Measurements from ENCODE around the gene DLX4. TPM values are rescaled to one million over a fixed set of nuclear protein-coding genes. Genes with fewer than 3 reads are reported as not detected.

The DLX4 gene
- total RNA-seq, 1 experiment from 2014 or later = 0.44 TPM

- no peak overlapping the region for H3K27ac ChIP-seq (ENCODE audit: low read length)
- H3K9me3 ChIP-seq (ENCODE audit: low read length) = no peaks in the 10 kb centered on the region
- H3F3A ChIP-seq (ENCODE audit: low read length, unreplicated experiment) = no peaks in the 10 kb centered on the region
- BruUV-seq (replicated peaks) = no TSS peak
- peaks cover 32% of the 10 kb centered on the region for H3K4me1 ChIP-seq (ENCODE audit: insufficient read depth, low read length)
- ChIA-PET POLR2A (ENCODE audit: unreplicated experiment) (interaction anchor here (0.5 kb wide), 1 partner anchor 10 kb away, joined by 4 read pairs; no protein-coding TSS in a partner anchor), CTCF (interaction anchor here (0.6 to 4.1 kb wide), 4 partner anchors 42 to 939 kb away, joined by 3 to 35 read pairs (median 5); no protein-coding TSS in a partner anchor)
- peak overlapping the region; percentile 68 for H3K4me3 ChIP-seq (ENCODE audit: low read length)
- no peaks in the 10 kb centered on the region for H3K9me2 ChIP-seq (replicated peaks; ENCODE audit: low read length)
- H2AFZ ChIP-seq (ENCODE audit: low read length) = peak overlapping the region; percentile 73
- intact Hi-C loops (cut with micrococcal nuclease) = loop anchor here (5.0 kb wide), 2 partner anchors 287 to 427 kb away; partner anchors contain the start of gene SLC35B1
- DNase-seq = no peak
- peaks cover 12% of the 10 kb centered on the region for H3K27me3 ChIP-seq (ENCODE audit: low read length)
- H3K4me2 ChIP-seq (ENCODE audit: low read length) = peak overlapping the region; percentile 85
- TF ChIP-seq EZH2phosphoT487 (IDR thresholded peaks at IDR 0.05; ENCODE audit: borderline replicate concordance, low read length) (no peak), CTCF (conservative IDR thresholded peaks at IDR 0.05; ENCODE audit: low read depth, low read length) (peak; percentile 44), EZH2 (IDR thresholded peaks at IDR 0.05; ENCODE audit: low read length, unreplicated experiment) (no peak)
- no peak overlapping the region; the same call in 1 of the 2 replicates for H3K9ac ChIP-seq (ENCODE audit: low read length)
- H3K36me3 ChIP-seq (ENCODE audit: low read depth, low read length) = no peaks in the 10 kb centered on the region
- no peaks in the 10 kb centered on the region for H4K20me1 ChIP-seq (ENCODE audit: low read length)
- H3K79me2 ChIP-seq (ENCODE audit: low read length) = no peaks in the 10 kb centered on the region
- no peak; the same call in 1 of the 2 replicates for ATAC-seq
Observed at GRCh38 chr17:49994085-49995054, 25.4 kb downstream of the DLX4 start.

GRCh38 chr17:49995055-49995738, 26.2 kb downstream of the DLX4 start, which contains the start of gene DLX3:
DLX3 (minus strand) TSS chr17:49995224; CDS start chr17:49994998, 226 bp downstream.
- Histone ChIP-seq H4K20me1 (ENCODE audit: low read length) (no peaks in the 10 kb centered on the region), H3K4me1 (ENCODE audit: insufficient read depth, low read length) (peaks cover 32% of the 10 kb centered on the region), H2AFZ (ENCODE audit: low read length) (peak within 1 kb of the TSS; percentile 73), H3K27ac (ENCODE audit: low read length) (no peak within 1 kb of the TSS), H3K27me3 (ENCODE audit: low read length) (peaks cover 12% of the 10 kb centered on the region), H3K9me2 (replicated peaks; ENCODE audit: low read length) (no peaks in the 10 kb centered on the region), H3K9me3 (ENCODE audit: low read length) (no peaks in the 10 kb centered on the region), H3K4me2 (ENCODE audit: low read length) (peak within 1 kb of the TSS; percentile 85), H3K79me2 (ENCODE audit: low read length) (no peaks in the 10 kb centered on the region), H3F3A (ENCODE audit: low read length, unreplicated experiment) (no peaks in the 10 kb centered on the region), H3K36me3 (ENCODE audit: low read depth, low read length) (no peaks in the 10 kb centered on the region), H3K9ac (ENCODE audit: low read length) (no peak within 1 kb of the TSS), H3K4me3 (ENCODE audit: low read length) (peak within 1 kb of the TSS; percentile 68)
- peak; percentile 91 for DNase-seq
- POLR2A ChIA-PET (ENCODE audit: unreplicated experiment) = no interaction called here
- intact Hi-C loops (cut with micrococcal nuclease) = loop anchor here (5.0 kb wide), 2 partner anchors 288 to 428 kb away; partner anchors contain the start of gene SLC35B1
- TF ChIP-seq EZH2phosphoT487 (IDR thresholded peaks at IDR 0.05; ENCODE audit: borderline replicate concordance, low read length) (no peak), EZH2 (IDR thresholded peaks at IDR 0.05; ENCODE audit: low read length, unreplicated experiment) (no peak), CTCF (conservative IDR thresholded peaks at IDR 0.05; ENCODE audit: low read depth, low read length) (no peak)
- peak; percentile 48 for ATAC-seq
- CTCF ChIA-PET = interaction anchor here (0.6 to 4.1 kb wide), 3 partner anchors 43 to 96 kb away, joined by 5 to 35 read pairs (median 7); no protein-coding TSS in a partner anchor
- no TSS peak for BruUV-seq (replicated peaks)
